ENCODE results near the gene ZP2.

The ZP2 gene

DNA sequence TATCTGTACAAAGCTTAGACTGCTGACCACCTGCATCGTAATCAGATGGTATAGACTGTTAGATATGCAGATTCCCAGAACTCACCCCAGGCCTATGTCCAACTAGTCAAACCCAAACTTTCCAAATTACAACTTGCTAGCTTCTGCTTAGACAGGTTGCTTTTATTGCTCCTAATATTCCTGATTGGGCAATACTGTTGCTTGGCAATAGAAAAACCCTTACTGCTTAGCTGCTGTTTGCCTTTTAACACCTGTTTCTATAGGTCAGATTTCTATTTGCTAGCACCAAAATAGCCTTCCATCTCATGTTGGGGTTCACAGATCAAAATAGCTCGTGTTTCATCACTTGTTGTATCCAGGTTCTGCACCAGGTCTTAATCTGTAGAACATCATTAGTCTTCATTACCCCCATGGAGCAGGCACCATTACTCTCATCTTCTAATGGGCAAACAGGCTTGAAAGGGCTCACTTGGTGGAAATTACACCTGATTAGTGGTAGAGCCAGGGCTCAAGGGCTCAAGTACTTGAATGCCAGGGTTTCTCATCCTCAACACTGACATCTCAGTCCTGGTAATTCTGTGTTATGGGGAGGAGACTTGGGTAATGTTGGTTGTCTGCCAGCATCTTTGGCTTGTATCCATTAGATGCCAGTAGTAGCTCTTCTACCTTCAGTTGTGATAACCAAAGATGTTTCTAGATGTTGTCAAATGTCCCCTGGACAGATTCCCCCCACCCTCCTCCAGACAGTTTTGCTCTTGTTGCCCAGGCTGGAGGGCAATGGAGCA, 2.7 kb downstream of the ZP2 start:
- POLR2A ChIA-PET: interaction anchor here (0.5 kb wide), 1 partner anchor 21 kb away, joined by 4 read pairs; no protein-coding TSS in a partner anchor
- CTCF ChIA-PET: interaction anchor here (1.3 kb wide), 1 partner anchor 20 kb away, joined by 4 read pairs; no protein-coding TSS in a partner anchor

More for the DNA sequence above, 2.7 kb downstream of the ZP2 start:
- H3K27ac ChIP-seq (ENCODE audit: extremely low read depth, low read depth, low read length): no peak overlapping the region
- H3K9me3 ChIP-seq (ENCODE audit: control insufficient read depth, insufficient read depth, low read depth, low read length): no peaks in the 10 kb centered on the region
- no peaks in the 10 kb centered on the region for H3K4me1 ChIP-seq (ENCODE audit: control insufficient read depth, insufficient read depth, low read length)
- H3K4me3 ChIP-seq (ENCODE audit: low read depth, low read length): no peak overlapping the region
- no peaks in the 10 kb centered on the region for H3K36me3 ChIP-seq (ENCODE audit: control insufficient read depth in 2 of 2, insufficient read depth in 1 of 2, low read length in 2 of 2)
- TF ChIP-seq, protein P1, sequence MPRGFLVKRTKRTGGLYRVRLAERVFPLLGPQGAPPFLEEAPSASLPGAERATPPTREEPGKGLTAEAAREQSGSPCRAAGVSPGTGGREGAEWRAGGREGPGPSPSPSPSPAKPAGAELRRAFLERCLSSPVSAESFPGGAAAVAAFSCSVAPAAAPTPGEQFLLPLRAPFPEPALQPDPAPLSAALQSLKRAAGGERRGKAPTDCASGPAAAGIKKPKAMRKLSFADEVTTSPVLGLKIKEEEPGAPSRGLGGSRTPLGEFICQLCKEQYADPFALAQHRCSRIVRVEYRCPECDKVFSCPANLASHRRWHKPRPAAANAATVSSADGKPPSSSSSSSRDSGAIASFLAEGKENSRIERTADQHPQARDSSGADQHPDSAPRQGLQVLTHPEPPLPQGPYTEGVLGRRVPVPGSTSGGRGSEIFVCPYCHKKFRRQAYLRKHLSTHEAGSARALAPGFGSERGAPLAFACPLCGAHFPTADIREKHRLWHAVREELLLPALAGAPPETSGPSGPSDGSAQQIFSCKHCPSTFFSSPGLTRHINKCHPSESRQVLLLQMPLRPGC (tag by site-specific recombination; IDR thresholded peaks at IDR 0.05): no peak
- TF ChIP-seq GLIS1 (tag by site-specific recombination; IDR thresholded peaks at IDR 0.05) (no peak), ZNF157 (tag by site-specific recombination; IDR thresholded peaks at IDR 0.05) (no peak), ZNF670 (tag by site-specific recombination; IDR thresholded peaks at IDR 0.05; ENCODE audit: low read depth) (no peak), ZNF530 (tag by site-specific recombination; IDR thresholded peaks at IDR 0.05; ENCODE audit: low read depth) (no peak), ZIC2 (tag by site-specific recombination; IDR thresholded peaks at IDR 0.05) (no peak), REPIN1 (tag by site-specific recombination; IDR thresholded peaks at IDR 0.05; ENCODE audit: low read depth) (no peak), ZSCAN23 (tag by site-specific recombination; IDR thresholded peaks at IDR 0.05) (no peak)
- TF ChIP-seq, protein P2, sequence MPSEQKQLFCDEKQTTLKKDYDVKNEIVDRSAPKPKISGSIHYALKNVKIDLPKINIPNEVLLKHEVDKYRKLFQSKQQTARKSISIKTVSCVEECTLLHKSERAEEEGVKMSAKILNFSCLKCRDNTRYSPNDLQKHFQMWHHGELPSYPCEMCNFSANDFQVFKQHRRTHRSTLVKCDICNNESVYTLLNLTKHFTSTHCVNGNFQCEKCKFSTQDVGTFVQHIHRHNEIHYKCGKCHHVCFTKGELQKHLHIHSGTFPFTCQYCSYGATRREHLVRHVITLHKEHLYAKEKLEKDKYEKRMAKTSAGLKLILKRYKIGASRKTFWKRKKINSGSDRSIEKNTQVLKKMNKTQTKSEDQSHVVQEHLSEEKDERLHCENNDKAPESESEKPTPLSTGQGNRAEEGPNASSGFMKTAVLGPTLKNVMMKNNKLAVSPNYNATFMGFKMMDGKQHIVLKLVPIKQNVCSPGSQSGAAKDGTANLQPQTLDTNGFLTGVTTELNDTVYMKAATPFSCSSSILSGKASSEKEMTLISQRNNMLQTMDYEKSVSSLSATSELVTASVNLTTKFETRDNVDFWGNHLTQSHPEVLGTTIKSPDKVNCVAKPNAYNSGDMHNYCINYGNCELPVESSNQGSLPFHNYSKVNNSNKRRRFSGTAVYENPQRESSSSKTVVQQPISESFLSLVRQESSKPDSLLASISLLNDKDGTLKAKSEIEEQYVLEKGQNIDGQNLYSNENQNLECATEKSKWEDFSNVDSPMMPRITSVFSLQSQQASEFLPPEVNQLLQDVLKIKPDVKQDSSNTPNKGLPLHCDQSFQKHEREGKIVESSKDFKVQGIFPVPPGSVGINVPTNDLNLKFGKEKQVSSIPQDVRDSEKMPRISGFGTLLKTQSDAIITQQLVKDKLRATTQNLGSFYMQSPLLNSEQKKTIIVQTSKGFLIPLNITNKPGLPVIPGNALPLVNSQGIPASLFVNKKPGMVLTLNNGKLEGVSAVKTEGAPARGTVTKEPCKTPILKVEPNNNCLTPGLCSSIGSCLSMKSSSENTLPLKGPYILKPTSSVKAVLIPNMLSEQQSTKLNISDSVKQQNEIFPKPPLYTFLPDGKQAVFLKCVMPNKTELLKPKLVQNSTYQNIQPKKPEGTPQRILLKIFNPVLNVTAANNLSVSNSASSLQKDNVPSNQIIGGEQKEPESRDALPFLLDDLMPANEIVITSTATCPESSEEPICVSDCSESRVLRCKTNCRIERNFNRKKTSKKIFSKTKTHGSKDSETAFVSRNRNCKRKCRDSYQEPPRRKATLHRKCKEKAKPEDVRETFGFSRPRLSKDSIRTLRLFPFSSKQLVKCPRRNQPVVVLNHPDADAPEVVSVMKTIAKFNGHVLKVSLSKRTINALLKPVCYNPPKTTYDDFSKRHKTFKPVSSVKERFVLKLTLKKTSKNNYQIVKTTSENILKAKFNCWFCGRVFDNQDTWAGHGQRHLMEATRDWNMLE (tag by site-specific recombination; conservative IDR thresholded peaks at IDR 0.05; ENCODE audit: low read depth): no peak
- TF ChIP-seq, protein P3, sequence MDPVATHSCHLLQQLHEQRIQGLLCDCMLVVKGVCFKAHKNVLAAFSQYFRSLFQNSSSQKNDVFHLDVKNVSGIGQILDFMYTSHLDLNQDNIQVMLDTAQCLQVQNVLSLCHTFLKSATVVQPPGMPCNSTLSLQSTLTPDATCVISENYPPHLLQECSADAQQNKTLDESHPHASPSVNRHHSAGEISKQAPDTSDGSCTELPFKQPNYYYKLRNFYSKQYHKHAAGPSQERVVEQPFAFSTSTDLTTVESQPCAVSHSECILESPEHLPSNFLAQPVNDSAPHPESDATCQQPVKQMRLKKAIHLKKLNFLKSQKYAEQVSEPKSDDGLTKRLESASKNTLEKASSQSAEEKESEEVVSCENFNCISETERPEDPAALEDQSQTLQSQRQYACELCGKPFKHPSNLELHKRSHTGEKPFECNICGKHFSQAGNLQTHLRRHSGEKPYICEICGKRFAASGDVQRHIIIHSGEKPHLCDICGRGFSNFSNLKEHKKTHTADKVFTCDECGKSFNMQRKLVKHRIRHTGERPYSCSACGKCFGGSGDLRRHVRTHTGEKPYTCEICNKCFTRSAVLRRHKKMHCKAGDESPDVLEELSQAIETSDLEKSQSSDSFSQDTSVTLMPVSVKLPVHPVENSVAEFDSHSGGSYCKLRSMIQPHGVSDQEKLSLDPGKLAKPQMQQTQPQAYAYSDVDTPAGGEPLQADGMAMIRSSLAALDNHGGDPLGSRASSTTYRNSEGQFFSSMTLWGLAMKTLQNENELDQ (tag by site-specific recombination; IDR thresholded peaks at IDR 0.05; ENCODE audit: low read depth): no peak
- TF ChIP-seq, protein P4, sequence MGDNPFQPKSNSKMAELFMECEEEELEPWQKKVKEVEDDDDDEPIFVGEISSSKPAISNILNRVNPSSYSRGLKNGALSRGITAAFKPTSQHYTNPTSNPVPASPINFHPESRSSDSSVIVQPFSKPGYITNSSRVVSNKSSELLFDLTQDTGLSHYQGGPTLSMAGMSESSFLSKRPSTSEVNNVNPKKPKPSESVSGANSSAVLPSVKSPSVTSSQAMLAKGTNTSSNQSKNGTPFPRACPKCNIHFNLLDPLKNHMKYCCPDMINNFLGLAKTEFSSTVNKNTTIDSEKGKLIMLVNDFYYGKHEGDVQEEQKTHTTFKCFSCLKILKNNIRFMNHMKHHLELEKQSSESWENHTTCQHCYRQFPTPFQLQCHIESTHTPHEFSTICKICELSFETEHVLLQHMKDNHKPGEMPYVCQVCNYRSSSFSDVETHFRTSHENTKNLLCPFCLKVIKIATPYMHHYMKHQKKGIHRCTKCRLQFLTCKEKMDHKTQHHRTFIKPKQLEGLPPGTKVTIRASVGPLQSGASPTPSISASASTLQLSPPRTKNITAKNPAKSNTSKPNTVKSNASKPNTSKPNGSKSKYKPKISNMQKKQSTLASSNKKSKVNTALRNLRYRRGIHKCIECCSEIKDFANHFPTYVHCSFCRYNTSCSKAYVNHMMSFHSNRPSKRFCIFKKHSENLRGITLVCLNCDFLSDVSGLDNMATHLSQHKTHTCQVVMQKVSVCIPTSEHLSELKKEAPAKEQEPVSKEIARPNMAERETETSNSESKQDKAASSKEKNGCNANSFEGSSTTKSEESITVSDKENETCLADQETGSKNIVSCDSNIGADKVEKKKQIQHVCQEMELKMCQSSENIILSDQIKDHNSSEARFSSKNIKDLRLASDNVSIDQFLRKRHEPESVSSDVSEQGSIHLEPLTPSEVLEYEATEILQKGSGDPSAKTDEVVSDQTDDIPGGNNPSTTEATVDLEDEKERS (tag by site-specific recombination; IDR thresholded peaks at IDR 0.05): no peak

Data from HEK293 (cell line).